Measurements from ENCODE around the gene ACTG1. TPM values are rescaled to one million over a fixed set of nuclear protein-coding genes. Genes with fewer than 3 reads are reported as not detected.

The ACTG1 gene
- total and polyA plus RNA-seq, 4 donors: 347 to 1,699 (median 1,282) TPM

DNA sequence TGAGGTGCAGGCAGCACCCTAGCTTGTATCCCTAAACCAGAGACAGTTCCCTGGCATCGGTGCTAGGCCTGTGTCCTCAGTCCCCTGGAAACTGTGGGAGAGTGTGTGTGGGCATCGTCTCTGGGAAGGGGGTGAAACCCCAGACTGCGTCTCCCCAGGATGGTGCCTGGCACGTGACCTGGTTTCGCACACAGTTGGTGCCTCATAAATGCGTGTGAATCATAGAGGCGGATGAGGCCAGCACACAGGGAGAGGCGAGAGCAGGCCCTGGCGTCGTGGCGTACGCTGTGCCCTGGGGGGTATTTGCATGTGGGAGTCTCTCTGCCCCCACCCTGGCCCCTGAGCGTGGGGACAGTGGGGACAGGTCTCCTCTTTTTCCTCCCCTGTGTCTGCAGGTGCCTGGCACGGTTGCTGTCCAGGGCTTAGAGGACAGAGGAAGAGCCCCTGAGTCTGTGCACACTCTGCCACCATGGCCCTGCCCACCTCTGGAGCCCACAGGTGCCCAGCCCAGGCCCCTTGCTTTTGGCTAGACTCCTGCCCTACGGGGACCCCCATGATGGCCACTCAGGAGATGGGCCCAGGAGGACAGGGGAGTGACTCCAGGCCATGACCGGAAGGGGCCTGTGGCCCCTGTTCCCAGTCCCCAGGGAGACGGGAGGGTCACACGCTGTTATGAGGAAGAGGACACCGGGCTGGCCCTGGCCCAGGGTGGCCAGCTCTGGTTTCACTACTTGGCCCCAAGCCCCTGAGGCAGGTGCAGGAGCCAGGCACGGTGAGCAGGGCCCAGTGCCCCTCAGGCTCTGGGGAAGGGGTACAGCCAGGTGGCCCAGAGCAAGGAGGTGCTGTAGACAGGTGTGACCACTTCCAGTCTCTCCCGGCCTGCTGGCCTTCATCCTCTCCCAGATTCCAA is 14.3 kb upstream of the ACTG1 start:
- no peaks in the 10 kb centered on the region for H3K36me3 ChIP-seq (ENCODE audit: control insufficient read depth in 4 of 4, insufficient read depth in 3 of 4, low read depth in 1 of 4, low read length in 3 of 4)
- no peaks in the 10 kb centered on the region for H3K4me1 ChIP-seq (ENCODE audit: control insufficient read depth in 4 of 4, insufficient read depth in 4 of 4, low read length in 3 of 4)
- TF ChIP-seq SP1 (IDR thresholded peaks at IDR 0.05): no peak
- TF ChIP-seq JUND (IDR thresholded peaks at IDR 0.05): no peak
- TF ChIP-seq EGR1 (IDR thresholded peaks at IDR 0.05; ENCODE audit: low read depth in 2 of 2): no peak
- TF ChIP-seq, protein P1, sequence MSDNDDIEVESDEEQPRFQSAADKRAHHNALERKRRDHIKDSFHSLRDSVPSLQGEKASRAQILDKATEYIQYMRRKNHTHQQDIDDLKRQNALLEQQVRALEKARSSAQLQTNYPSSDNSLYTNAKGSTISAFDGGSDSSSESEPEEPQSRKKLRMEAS (IDR thresholded peaks at IDR 0.05): no peak
- no peak for TF ChIP-seq FOXA2 (IDR thresholded peaks at IDR 0.05)
- TF ChIP-seq RAD21 (IDR thresholded peaks at IDR 0.05): no peak
- TF ChIP-seq, protein P2, sequence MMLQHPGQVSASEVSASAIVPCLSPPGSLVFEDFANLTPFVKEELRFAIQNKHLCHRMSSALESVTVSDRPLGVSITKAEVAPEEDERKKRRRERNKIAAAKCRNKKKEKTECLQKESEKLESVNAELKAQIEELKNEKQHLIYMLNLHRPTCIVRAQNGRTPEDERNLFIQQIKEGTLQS (IDR thresholded peaks at IDR 0.05): no peak
- TF ChIP-seq YY1 (IDR thresholded peaks at IDR 0.05): no peak
- TF ChIP-seq, protein P3, sequence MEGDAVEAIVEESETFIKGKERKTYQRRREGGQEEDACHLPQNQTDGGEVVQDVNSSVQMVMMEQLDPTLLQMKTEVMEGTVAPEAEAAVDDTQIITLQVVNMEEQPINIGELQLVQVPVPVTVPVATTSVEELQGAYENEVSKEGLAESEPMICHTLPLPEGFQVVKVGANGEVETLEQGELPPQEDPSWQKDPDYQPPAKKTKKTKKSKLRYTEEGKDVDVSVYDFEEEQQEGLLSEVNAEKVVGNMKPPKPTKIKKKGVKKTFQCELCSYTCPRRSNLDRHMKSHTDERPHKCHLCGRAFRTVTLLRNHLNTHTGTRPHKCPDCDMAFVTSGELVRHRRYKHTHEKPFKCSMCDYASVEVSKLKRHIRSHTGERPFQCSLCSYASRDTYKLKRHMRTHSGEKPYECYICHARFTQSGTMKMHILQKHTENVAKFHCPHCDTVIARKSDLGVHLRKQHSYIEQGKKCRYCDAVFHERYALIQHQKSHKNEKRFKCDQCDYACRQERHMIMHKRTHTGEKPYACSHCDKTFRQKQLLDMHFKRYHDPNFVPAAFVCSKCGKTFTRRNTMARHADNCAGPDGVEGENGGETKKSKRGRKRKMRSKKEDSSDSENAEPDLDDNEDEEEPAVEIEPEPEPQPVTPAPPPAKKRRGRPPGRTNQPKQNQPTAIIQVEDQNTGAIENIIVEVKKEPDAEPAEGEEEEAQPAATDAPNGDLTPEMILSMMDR (IDR thresholded peaks at IDR 0.05; ENCODE audit: low read depth, low read length, missing input control): no peak
- no peak for TF ChIP-seq HNF4A (conservative IDR thresholded peaks at IDR 0.05)
- TF ChIP-seq GABPA (IDR thresholded peaks at IDR 0.05 in 1 of 2, conservative IDR thresholded peaks at IDR 0.05 in 1 of 2): no peak
- TF ChIP-seq, protein P4, sequence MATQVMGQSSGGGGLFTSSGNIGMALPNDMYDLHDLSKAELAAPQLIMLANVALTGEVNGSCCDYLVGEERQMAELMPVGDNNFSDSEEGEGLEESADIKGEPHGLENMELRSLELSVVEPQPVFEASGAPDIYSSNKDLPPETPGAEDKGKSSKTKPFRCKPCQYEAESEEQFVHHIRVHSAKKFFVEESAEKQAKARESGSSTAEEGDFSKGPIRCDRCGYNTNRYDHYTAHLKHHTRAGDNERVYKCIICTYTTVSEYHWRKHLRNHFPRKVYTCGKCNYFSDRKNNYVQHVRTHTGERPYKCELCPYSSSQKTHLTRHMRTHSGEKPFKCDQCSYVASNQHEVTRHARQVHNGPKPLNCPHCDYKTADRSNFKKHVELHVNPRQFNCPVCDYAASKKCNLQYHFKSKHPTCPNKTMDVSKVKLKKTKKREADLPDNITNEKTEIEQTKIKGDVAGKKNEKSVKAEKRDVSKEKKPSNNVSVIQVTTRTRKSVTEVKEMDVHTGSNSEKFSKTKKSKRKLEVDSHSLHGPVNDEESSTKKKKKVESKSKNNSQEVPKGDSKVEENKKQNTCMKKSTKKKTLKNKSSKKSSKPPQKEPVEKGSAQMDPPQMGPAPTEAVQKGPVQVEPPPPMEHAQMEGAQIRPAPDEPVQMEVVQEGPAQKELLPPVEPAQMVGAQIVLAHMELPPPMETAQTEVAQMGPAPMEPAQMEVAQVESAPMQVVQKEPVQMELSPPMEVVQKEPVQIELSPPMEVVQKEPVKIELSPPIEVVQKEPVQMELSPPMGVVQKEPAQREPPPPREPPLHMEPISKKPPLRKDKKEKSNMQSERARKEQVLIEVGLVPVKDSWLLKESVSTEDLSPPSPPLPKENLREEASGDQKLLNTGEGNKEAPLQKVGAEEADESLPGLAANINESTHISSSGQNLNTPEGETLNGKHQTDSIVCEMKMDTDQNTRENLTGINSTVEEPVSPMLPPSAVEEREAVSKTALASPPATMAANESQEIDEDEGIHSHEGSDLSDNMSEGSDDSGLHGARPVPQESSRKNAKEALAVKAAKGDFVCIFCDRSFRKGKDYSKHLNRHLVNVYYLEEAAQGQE (IDR thresholded peaks at IDR 0.05): no peak
- TF ChIP-seq TAF1 (conservative IDR thresholded peaks at IDR 0.05): no peak
- no peak for TF ChIP-seq RXRA (IDR thresholded peaks at IDR 0.05)
- TF ChIP-seq FOXA1 (IDR thresholded peaks at IDR 0.05): no peak
- TF ChIP-seq, protein P5, sequence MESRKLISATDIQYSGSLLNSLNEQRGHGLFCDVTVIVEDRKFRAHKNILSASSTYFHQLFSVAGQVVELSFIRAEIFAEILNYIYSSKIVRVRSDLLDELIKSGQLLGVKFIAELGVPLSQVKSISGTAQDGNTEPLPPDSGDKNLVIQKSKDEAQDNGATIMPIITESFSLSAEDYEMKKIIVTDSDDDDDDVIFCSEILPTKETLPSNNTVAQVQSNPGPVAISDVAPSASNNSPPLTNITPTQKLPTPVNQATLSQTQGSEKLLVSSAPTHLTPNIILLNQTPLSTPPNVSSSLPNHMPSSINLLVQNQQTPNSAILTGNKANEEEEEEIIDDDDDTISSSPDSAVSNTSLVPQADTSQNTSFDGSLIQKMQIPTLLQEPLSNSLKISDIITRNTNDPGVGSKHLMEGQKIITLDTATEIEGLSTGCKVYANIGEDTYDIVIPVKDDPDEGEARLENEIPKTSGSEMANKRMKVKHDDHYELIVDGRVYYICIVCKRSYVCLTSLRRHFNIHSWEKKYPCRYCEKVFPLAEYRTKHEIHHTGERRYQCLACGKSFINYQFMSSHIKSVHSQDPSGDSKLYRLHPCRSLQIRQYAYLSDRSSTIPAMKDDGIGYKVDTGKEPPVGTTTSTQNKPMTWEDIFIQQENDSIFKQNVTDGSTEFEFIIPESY (IDR thresholded peaks at IDR 0.05): no peak
- TF ChIP-seq NR2F2 (IDR thresholded peaks at IDR 0.05): no peak
- no peak for TF ChIP-seq HNF4G (IDR thresholded peaks at IDR 0.05)
- no peaks in the 10 kb centered on the region for H3K9me3 ChIP-seq (ENCODE audit: control insufficient read depth in 4 of 4, low read length in 3 of 4)
- H3K27me3 ChIP-seq (ENCODE audit: control insufficient read depth in 4 of 4, insufficient read depth in 4 of 4, low read length in 3 of 4): no peaks in the 10 kb centered on the region
- 90% methylated on average over 21 of the region's 21 CpGs for WGBS
- H3K4me3 ChIP-seq (ENCODE audit: low read depth in 1 of 3, low read length in 3 of 3): no peak overlapping the region
- DNase-seq (ENCODE audit: low spot score): no peak
- no peak overlapping the region for H3K9ac ChIP-seq (ENCODE audit: low read depth in 1 of 2, low read length in 2 of 2)
- H3K27ac ChIP-seq (ENCODE audit: low read depth in 1 of 2, low read length in 2 of 2): no peak overlapping the region
